Bronchial epithelial cell (primary cell): ENCODE data around the gene PCDHGA6. TPM values are rescaled to one million over a fixed set of nuclear protein-coding genes. Genes with fewer than 3 reads are reported as not detected.
A peak's percentile ranks its signal among the peaks of the same experiment; 100 is the strongest.
"Not testable (repeated sequence)": the region's sequence is repeated elsewhere in the genome, so short reads cannot be mapped to it uniquely, and the experiment has no call there.

Source experiments
- DNase-seq: peaks from one replicate; pipeline ENCODE4 v3.0.0-alpha.2; 2010; ENCODE audit warnings: low read depth
- FAIRE-seq: peaks from 2 replicates; lab custom pipeline; 2011; peaks lifted over from hg19 to GRCh38; lab: Jason Lieb, UNC
- H3K27me3 ChIP-seq: 2 replicates; pipeline ENCODE4 v1.5.1; 2011; ENCODE audit warnings: low read length; ENCODE audit not compliant: control insufficient read depth, insufficient read depth
- H3K36me3 ChIP-seq: 2 replicates; pipeline ENCODE4 v1.5.1; 2011; ENCODE audit warnings: low read length; ENCODE audit not compliant: control insufficient read depth, insufficient read depth
- H3K4me3 ChIP-seq: 2 replicates; pipeline ENCODE4 v1.5.1; 2011; ENCODE audit warnings: mild to moderate bottlenecking, low read depth, low read length, control low read depth
- CTCF ChIP-seq: IDR thresholded peaks from 2 replicates; pipeline ENCODE4 v1.5.1; 2011; ENCODE audit warnings: mild to moderate bottlenecking, moderate library complexity, low read length, control low read depth, inconsistent platforms; ENCODE audit not compliant: insufficient read depth, severe bottlenecking
- total RNA-seq: library from RNA; depleted of rRNA; stranded (reverse); fragments of >200 nt; gene quantifications from 2 replicates; pipeline ENCODE4 v1.2.1, GENCODE V29; 2014

Gene PCDHGA6
- total RNA-seq, 1 donor from 2014 or later, result under 0.01 TPM

GRCh38 chr5:141389153-141390042, 15.7 kb downstream of the PCDHGA6 start:
- Histone ChIP-seq H3K36me3 (no peaks in the 10 kb centered on the region), H3K27me3 (no peaks in the 10 kb centered on the region), H3K4me3 (no peak overlapping the region)
- no peak for TF ChIP-seq CTCF
- no peak for FAIRE-seq
- DNase-seq, result no peak

- TF ChIP-seq CTCF, result no peak
- FAIRE-seq, result no peak
- no peak for DNase-seq
- H3K4me3 ChIP-seq, result no peak within 1 kb of the TSS
- H3K36me3 ChIP-seq, result no peaks in the 10 kb centered on the region
- H3K27me3 ChIP-seq, result peaks cover 2% of the 10 kb centered on the region
Observed at GRCh38 chr5:141392429-141393198, 18.9 kb downstream of the PCDHGA6 start, which contains the start of gene PCDHGA8. Gene PCDHGA8, plus strand, starts transcription at chr5:141392633. Its CDS starts 181 bp downstream, at chr5:141392814.

- DNase-seq, result no peak
- Histone ChIP-seq H3K27me3 (peaks cover 2% of the 10 kb centered on the region), H3K36me3 (no peaks in the 10 kb centered on the region), H3K4me3 (no peak overlapping the region)
- no peak for TF ChIP-seq CTCF
- FAIRE-seq, result no peak
Observed at GRCh38 chr5:141393267-141393666, 19.6 kb downstream of the PCDHGA6 start.

DNA sequence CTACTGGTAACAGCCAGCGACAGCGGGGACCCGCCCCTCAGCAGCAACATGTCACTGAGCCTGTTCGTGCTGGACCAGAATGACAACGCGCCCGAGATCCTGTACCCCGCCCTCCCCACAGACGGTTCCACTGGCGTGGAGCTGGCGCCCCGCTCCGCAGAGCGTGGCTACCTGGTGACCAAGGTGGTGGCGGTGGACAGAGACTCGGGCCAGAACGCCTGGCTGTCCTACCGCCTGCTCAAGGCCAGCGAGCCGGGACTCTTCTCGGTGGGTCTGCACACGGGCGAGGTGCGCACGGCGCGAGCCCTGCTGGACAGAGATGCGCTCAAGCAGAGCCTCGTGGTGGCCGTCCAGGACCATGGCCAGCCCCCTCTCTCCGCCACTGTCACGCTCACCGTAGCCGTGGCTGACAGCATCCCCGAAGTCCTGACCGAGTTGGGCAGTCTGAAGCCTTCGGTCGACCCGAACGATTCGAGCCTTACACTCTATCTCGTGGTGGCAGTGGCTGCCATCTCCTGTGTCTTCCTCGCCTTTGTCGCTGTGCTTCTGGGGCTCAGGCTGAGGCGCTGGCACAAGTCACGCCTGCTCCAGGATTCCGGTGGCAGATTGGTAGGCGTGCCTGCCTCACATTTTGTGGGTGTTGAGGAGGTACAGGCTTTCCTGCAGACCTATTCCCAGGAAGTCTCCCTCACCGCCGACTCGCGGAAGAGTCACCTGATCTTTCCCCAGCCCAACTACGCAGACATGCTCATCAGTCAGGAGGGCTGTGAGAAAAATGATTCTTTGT, 20.9 kb downstream of the PCDHGA6 start:
- DNase-seq, H3K4me3 ChIP-seq, FAIRE-seq, H3K36me3 ChIP-seq, H3K27me3 ChIP-seq: not testable (repeated sequence)

- TF ChIP-seq CTCF, result peak; percentile 60
- peak; percentile 41 for DNase-seq
- not testable (repeated sequence) for H3K27me3 ChIP-seq, H3K36me3 ChIP-seq
- FAIRE-seq, result peak; percentile 96
- H3K4me3 ChIP-seq, result peak within 1 kb of the TSS; percentile 37
Observed at GRCh38 chr5:141397756-141398551, 24.3 kb downstream of the PCDHGA6 start, which contains the start of gene PCDHGB5. Gene PCDHGB5, plus strand, starts transcription at chr5:141397947. Its CDS starts 181 bp downstream, at chr5:141398128.
